GM12878 (cell line): ENCODE data around the gene CENPC. TPM values are rescaled to one million over a fixed set of nuclear protein-coding genes. Genes with fewer than 3 reads are reported as not detected.

ENCODE experiments used
- CEBPB ChIP-seq, 2 experiments: fragments of 150-350 bp in 1 of 2; IDR thresholded peaks; 2 replicates each; pipeline ENCODE4 v1.6.1; 2012 to 2014; ENCODE audit warnings: low read depth in 2 of 2, low read length in 2 of 2, borderline replicate concordance in 1 of 2, inconsistent platforms in 1 of 2
- SREBF1 ChIP-seq: IDR thresholded peaks from 2 replicates; pipeline ENCODE4 v1.6.1; 2012; ENCODE audit warnings: mild to moderate bottlenecking, low read length
- ZNF217 ChIP-seq: fragments of 450-650 bp; IDR thresholded peaks from 2 replicates; pipeline ENCODE4 v1.6.1; 2017; ENCODE audit warnings: antibody characterized with exemption, mild to moderate bottlenecking
- polyA plus RNA-seq, 11 experiments: library from polyadenylated mRNA; depleted of rRNA in 4 of 11; unstranded in 6 of 11; stranded (reverse) in 5 of 11; fragments of >200 nt; fragmentation: Nextera tagmentation in 4 of 11; fragmentation: Illumina TruSeq in 1 of 11; extraction: Ambion mirVana in 4 of 11; extraction: Trizol in 1 of 11; gene quantifications; 1 replicate in 1 of 11; 2 replicates in 10 of 11; pipeline versions ENCODE4 v1.2.1 to v1.2.3, GENCODE V29; 2011 to 2016; ENCODE audit warnings: inconsistent platforms in 2 of 11, missing spikeins in 2 of 11, low read depth in 1 of 11
- total RNA-seq, 4 experiments: library from RNA; depleted of rRNA in 3 of 4; stranded (reverse); fragments of >200 nt in 3 of 4; fragmentation: Illumina TruSeq in 1 of 4; extraction: Trizol in 1 of 4; gene quantifications; 2 replicates each; pipeline versions ENCODE4 v1.2.1 to v1.2.3, GENCODE V29; 2013 to 2021
- TF ChIP-seq, protein P1 (sequence below): IDR thresholded peaks from 2 replicates; pipeline ENCODE4 v1.6.1; 2012; ENCODE audit warnings: mild to moderate bottlenecking, low read depth, low read length
- TF ChIP-seq, protein P2 (sequence below): IDR thresholded peaks from 2 replicates; pipeline ENCODE4 v1.6.1; 2012; ENCODE audit warnings: low read length, inconsistent platforms
- TF ChIP-seq, protein P3 (sequence below): fragments of 450-650 bp; IDR thresholded peaks from 2 replicates; pipeline ENCODE4 v1.6.1; 2017; ENCODE audit warnings: mild to moderate bottlenecking, low read depth, inconsistent platforms; ENCODE audit not compliant: poor library complexity, severe bottlenecking

CENPC gene
- total and polyA plus RNA-seq, 10 of the 15 experiments (the other 5 are each of a cell fraction or from before 2014, with no cell fraction given) = 13.1 to 34.9 (median 20.3) TPM

DNA sequence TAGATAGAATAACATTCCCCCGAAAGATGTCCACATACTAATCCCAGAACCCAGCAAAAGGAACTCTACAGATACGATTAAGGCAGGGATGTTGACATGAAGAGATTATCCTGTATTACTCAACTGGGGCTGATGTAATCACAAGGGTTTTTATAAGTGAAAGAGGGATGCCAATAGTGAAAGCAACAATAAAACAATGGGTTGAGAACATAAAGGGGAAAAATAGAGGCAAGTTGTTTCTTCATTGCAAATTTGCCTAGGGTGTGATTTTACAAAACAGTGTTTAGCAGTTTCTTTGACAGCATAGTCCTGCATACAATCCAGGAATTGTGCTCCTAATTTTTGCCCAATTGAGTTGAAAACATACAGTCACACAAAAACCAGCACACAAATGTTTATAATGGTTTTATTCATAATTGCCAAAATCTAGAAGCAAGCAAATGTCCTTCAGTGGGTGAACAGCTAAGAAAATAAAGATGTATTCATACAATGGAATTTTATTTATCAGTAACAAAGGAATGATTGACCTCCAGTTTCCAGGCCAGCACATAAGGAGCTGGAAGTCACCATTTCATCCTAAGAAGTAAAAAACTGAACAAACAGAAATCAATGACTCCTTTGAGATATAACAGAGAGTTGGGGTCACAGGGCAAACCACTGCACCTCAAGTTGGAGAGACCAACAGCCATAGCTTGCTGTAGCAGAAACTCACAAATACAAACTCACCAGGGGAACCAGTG lies 107.2 kb downstream of the CENPC start (continued):
- TF ChIP-seq, protein P1, sequence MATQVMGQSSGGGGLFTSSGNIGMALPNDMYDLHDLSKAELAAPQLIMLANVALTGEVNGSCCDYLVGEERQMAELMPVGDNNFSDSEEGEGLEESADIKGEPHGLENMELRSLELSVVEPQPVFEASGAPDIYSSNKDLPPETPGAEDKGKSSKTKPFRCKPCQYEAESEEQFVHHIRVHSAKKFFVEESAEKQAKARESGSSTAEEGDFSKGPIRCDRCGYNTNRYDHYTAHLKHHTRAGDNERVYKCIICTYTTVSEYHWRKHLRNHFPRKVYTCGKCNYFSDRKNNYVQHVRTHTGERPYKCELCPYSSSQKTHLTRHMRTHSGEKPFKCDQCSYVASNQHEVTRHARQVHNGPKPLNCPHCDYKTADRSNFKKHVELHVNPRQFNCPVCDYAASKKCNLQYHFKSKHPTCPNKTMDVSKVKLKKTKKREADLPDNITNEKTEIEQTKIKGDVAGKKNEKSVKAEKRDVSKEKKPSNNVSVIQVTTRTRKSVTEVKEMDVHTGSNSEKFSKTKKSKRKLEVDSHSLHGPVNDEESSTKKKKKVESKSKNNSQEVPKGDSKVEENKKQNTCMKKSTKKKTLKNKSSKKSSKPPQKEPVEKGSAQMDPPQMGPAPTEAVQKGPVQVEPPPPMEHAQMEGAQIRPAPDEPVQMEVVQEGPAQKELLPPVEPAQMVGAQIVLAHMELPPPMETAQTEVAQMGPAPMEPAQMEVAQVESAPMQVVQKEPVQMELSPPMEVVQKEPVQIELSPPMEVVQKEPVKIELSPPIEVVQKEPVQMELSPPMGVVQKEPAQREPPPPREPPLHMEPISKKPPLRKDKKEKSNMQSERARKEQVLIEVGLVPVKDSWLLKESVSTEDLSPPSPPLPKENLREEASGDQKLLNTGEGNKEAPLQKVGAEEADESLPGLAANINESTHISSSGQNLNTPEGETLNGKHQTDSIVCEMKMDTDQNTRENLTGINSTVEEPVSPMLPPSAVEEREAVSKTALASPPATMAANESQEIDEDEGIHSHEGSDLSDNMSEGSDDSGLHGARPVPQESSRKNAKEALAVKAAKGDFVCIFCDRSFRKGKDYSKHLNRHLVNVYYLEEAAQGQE = no peak
- TF ChIP-seq CEBPB (IDR thresholded peaks at IDR 0.05; ENCODE audit: borderline replicate concordance in 1 of 2, low read depth in 2 of 2, low read length in 2 of 2) (no peak), ZNF217 (no peak), SREBF1 (no peak)
- TF ChIP-seq, protein P2, sequence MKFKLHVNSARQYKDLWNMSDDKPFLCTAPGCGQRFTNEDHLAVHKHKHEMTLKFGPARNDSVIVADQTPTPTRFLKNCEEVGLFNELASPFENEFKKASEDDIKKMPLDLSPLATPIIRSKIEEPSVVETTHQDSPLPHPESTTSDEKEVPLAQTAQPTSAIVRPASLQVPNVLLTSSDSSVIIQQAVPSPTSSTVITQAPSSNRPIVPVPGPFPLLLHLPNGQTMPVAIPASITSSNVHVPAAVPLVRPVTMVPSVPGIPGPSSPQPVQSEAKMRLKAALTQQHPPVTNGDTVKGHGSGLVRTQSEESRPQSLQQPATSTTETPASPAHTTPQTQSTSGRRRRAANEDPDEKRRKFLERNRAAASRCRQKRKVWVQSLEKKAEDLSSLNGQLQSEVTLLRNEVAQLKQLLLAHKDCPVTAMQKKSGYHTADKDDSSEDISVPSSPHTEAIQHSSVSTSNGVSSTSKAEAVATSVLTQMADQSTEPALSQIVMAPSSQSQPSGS = no peak
- TF ChIP-seq, protein P3, sequence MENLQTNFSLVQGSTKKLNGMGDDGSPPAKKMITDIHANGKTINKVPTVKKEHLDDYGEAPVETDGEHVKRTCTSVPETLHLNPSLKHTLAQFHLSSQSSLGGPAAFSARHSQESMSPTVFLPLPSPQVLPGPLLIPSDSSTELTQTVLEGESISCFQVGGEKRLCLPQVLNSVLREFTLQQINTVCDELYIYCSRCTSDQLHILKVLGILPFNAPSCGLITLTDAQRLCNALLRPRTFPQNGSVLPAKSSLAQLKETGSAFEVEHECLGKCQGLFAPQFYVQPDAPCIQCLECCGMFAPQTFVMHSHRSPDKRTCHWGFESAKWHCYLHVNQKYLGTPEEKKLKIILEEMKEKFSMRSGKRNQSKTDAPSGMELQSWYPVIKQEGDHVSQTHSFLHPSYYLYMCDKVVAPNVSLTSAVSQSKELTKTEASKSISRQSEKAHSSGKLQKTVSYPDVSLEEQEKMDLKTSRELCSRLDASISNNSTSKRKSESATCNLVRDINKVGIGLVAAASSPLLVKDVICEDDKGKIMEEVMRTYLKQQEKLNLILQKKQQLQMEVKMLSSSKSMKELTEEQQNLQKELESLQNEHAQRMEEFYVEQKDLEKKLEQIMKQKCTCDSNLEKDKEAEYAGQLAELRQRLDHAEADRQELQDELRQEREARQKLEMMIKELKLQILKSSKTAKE = no peak
